ENCODE data around the gene NCF2.

GRCh38 chr1:183619781-183620180 is 29.5 kb upstream of the NCF2 start:
- TF ChIP-seq, protein P1, sequence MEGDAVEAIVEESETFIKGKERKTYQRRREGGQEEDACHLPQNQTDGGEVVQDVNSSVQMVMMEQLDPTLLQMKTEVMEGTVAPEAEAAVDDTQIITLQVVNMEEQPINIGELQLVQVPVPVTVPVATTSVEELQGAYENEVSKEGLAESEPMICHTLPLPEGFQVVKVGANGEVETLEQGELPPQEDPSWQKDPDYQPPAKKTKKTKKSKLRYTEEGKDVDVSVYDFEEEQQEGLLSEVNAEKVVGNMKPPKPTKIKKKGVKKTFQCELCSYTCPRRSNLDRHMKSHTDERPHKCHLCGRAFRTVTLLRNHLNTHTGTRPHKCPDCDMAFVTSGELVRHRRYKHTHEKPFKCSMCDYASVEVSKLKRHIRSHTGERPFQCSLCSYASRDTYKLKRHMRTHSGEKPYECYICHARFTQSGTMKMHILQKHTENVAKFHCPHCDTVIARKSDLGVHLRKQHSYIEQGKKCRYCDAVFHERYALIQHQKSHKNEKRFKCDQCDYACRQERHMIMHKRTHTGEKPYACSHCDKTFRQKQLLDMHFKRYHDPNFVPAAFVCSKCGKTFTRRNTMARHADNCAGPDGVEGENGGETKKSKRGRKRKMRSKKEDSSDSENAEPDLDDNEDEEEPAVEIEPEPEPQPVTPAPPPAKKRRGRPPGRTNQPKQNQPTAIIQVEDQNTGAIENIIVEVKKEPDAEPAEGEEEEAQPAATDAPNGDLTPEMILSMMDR (IDR thresholded peaks at IDR 0.05 in 4 of 5, conservative IDR thresholded peaks at IDR 0.05 in 1 of 5), result no peak
- TF ChIP-seq POLR2A (IDR thresholded peaks at IDR 0.05), result no peak
